ENCODE data around the gene ZCCHC14.

DNA sequence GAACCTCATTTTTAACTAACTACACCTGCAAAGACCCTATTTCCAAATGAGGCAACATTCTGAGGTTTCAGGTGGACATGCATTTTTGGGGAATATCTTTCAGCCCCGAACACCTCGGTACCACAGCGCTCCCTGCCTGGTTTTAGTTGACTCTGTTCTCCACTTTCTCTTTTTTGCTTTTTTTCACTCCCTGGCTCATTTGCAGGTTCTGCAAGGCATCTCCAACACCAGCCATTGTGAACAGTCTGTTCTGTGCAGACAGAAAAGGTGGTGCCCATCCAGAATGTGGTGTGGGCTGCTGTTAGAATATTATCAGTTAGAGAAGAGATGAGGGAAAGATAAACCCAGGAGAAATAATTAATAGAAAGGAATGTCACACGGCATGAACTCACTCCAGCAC, 32.5 kb upstream of the ZCCHC14 start:
- TF ChIP-seq EZH2 (IDR thresholded peaks at IDR 0.05; ENCODE audit: insufficient read depth, poor library complexity, severe bottlenecking) (no peak), EZH2phosphoT487 (IDR thresholded peaks at IDR 0.05; ENCODE audit: insufficient read depth, low read depth) (no peak)
